Right atrium auricular region (tissue), 2 donors: ENCODE results near the gene ISOC2. TPM values are rescaled to one million over a fixed set of nuclear protein-coding genes. Genes with fewer than 3 reads are reported as not detected.
"Not testable (repeated sequence)": the region's sequence is repeated elsewhere in the genome, so short reads cannot be mapped to it uniquely, and the experiment has no call there.

ENCODE experiments used
- DNase-seq: peaks from one replicate; pipeline ENCODE4 v3.0.0-alpha.2; 2019; ENCODE audit warnings: low spot score
- H3K27ac ChIP-seq, 2 donors: fragments of 200-600 bp; sonication (generic); 1 replicate in 1 of 2; 2 replicates in 1 of 2; pipeline ENCODE4 v1.5.1; 2016 to 2019
- H3K27me3 ChIP-seq, 2 donors: fragments of 200-600 bp; sonication (generic); one replicate each; pipeline versions ENCODE4 v1.5.1 to v1.6.0; 2017 to 2019
- H3K36me3 ChIP-seq: fragments of 200-600 bp; sonication (generic); one replicate; pipeline ENCODE4 v1.5.1; 2016
- H3K4me1 ChIP-seq, 2 donors: fragments of 200-600 bp; sonication (generic); one replicate each; pipeline versions ENCODE4 v1.5.1 to v1.6.0; 2017 to 2019
- H3K4me3 ChIP-seq, 2 donors: fragments of 200-600 bp; sonication (generic); 1 replicate in 1 of 2; 2 replicates in 1 of 2; pipeline ENCODE4 v1.5.1; 2017 to 2019; ENCODE audit warnings: mild to moderate bottlenecking in 1 of 2, moderate library complexity in 1 of 2
- H3K9me3 ChIP-seq, 2 donors: fragments of 200-600 bp; sonication (generic); one replicate each; pipeline ENCODE4 v1.5.1; 2019
- CTCF ChIP-seq, 2 donors: fragments of 200-600 bp; sonication (generic); IDR thresholded peaks; one replicate each; pipeline ENCODE4 v1.5.1; 2019; ENCODE audit warnings: antibody characterized with exemption in 2 of 2
- total RNA-seq, 2 donors: library from RNA; depleted of rRNA; stranded (reverse); fragments of >200 nt; gene quantifications; one replicate each; pipeline ENCODE4 v1.1.0, GENCODE V29; 2016

Gene ISOC2
- total RNA-seq, 2 donors from 2014 or later: 87.0 to 92.2 TPM

GRCh38 chr19:55449469-55449868 is 12.0 kb downstream of the ISOC2 start:
- Histone ChIP-seq H3K4me1 (peaks cover 0 to 21% of the 10 kb centered on the region in 2 donors), H3K27me3 (peaks cover 13 to 23% of the 10 kb centered on the region in 2 donors), H3K4me3 (no peak overlapping the region), H3K9me3 (no peaks in the 10 kb centered on the region), H3K36me3 (no peaks in the 10 kb centered on the region), H3K27ac (no peak overlapping the region)
- no peak for DNase-seq
- no peak for TF ChIP-seq CTCF (IDR thresholded peaks at IDR 0.05)

- DNase-seq, H3K4me3 ChIP-seq, H3K36me3 ChIP-seq, H3K9me3 ChIP-seq, H3K27ac ChIP-seq: not testable (repeated sequence)
- Histone ChIP-seq H3K4me1 (peaks cover 0 to 21% of the 10 kb centered on the region in 2 donors), H3K27me3 (peaks cover 16 to 31% of the 10 kb centered on the region in 2 donors)
Measured at GRCh38 chr19:55448175-55448490, 13.3 kb downstream of the ISOC2 start.

- Histone ChIP-seq H3K4me3 (no peak overlapping the region), H3K4me1 (peaks cover 0 to 16% of the 10 kb centered on the region in 2 donors), H3K27me3 (peaks cover 18 to 31% of the 10 kb centered on the region in 2 donors), H3K9me3 (no peaks in the 10 kb centered on the region), H3K36me3 (no peaks in the 10 kb centered on the region), H3K27ac (no peak overlapping the region)
- no peak for TF ChIP-seq CTCF (IDR thresholded peaks at IDR 0.05)
- DNase-seq: no peak
Measured at GRCh38 chr19:55447421-55448174, 13.8 kb downstream of the ISOC2 start.

- peaks cover 14 to 29% of the 10 kb centered on the region in 2 donors for H3K27me3 ChIP-seq
- H3K27ac ChIP-seq: no peak overlapping the region
- no peaks in the 10 kb centered on the region for H3K9me3 ChIP-seq
- no peak for TF ChIP-seq CTCF (IDR thresholded peaks at IDR 0.05)
- H3K4me1 ChIP-seq: peaks cover 0 to 10% of the 10 kb centered on the region in 2 donors
- DNase-seq: no peak
- H3K4me3 ChIP-seq: no peak overlapping the region
- H3K36me3 ChIP-seq: no peaks in the 10 kb centered on the region
Measured at GRCh38 chr19:55446060-55446459, 15.4 kb downstream of the ISOC2 start.

GRCh38 chr19:55444646-55445045 is 16.8 kb downstream of the ISOC2 start:
- no peak for TF ChIP-seq CTCF (IDR thresholded peaks at IDR 0.05)
- no peaks in the 10 kb centered on the region for H3K9me3 ChIP-seq
- H3K4me3 ChIP-seq: no peak overlapping the region
- no peak overlapping the region for H3K27ac ChIP-seq
- peaks cover 21 to 39% of the 10 kb centered on the region in 2 donors for H3K27me3 ChIP-seq
- H3K36me3 ChIP-seq: no peaks in the 10 kb centered on the region
- peaks cover 0 to 19% of the 10 kb centered on the region in 2 donors for H3K4me1 ChIP-seq
- no peak for DNase-seq

- H3K4me3 ChIP-seq: no peak overlapping the region
- H3K4me1 ChIP-seq: peaks cover 0 to 19% of the 10 kb centered on the region in 2 donors
- no peaks in the 10 kb centered on the region for H3K36me3 ChIP-seq
- DNase-seq: no peak
- peaks cover 21 to 46% of the 10 kb centered on the region in 2 donors for H3K27me3 ChIP-seq
- no peak overlapping the region for H3K27ac ChIP-seq
- no peak for TF ChIP-seq CTCF (IDR thresholded peaks at IDR 0.05)
- H3K9me3 ChIP-seq: no peaks in the 10 kb centered on the region
Measured at GRCh38 chr19:55443824-55444480, 17.5 kb downstream of the ISOC2 start.
